Activated naive CD8-positive, alpha-beta T cell treated with anti-CD3 and anti-CD28 coated beads, Interleukin-2, amount 50 U/mL, for 24 hours (primary cell): ENCODE data around the gene CHRM1.

ENCODE experiments used
- ATAC-seq: fragments of 150-1000 bp; cut with Tn5 transposase; one replicate; pipeline ENCODE4 v1.10.0; 2021
- DNase-seq: peaks from one replicate; pipeline ENCODE4 v3.0.0; 2021
- H3K27ac Mint-ChIP-seq: one replicate; pipeline ENCODE4 v1.8.0; 2021; ENCODE audit warnings: mild to moderate bottlenecking, mixed read lengths
- H3K27me3 Mint-ChIP-seq: one replicate; pipeline ENCODE4 v1.8.0; 2021; ENCODE audit warnings: mixed read lengths
- H3K36me3 Mint-ChIP-seq: one replicate; pipeline ENCODE4 v1.8.0; 2021; ENCODE audit warnings: low read depth, mixed read lengths
- H3K4me1 Mint-ChIP-seq: one replicate; pipeline ENCODE4 v1.8.0; 2021; ENCODE audit warnings: mixed read lengths
- H3K4me3 Mint-ChIP-seq: one replicate; pipeline ENCODE4 v1.8.0; 2021; ENCODE audit warnings: mild to moderate bottlenecking, moderate library complexity, mixed read lengths
- H3K9me3 Mint-ChIP-seq: one replicate; pipeline ENCODE4 v1.8.0; 2021; ENCODE audit warnings: mixed read lengths

The CHRM1 gene

DNA sequence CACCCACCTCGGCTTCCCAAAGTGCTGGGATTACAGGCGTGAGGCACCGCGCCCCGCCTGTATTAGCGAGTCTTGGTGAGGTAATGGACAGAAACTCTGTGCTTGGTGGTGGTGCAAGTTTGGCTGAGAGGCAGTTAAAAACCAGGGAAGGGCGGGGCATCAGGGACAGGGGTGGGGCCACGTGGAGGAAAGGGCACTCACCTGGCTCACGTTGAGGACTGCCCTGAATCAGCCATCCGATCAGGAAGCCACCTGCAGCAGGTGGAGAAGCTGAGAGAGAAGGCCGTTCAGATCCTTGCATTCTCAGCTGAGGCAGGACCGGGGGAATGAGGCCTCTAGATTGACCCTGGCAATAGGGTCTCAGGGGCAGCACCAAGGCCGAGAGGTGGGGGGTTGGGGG lies 12.1 kb upstream of the CHRM1 start:
- Mint-ChIP-seq H3K36me3 (no peaks in the 10 kb centered on the region), H3K4me3 (no peak overlapping the region), H3K27ac (no peak overlapping the region), H3K9me3 (peaks cover 8% of the 10 kb centered on the region), H3K4me1 (peaks cover 4% of the 10 kb centered on the region), H3K27me3 (peaks cover 32% of the 10 kb centered on the region)
- no peak for DNase-seq
- ATAC-seq: no peak

DNA sequence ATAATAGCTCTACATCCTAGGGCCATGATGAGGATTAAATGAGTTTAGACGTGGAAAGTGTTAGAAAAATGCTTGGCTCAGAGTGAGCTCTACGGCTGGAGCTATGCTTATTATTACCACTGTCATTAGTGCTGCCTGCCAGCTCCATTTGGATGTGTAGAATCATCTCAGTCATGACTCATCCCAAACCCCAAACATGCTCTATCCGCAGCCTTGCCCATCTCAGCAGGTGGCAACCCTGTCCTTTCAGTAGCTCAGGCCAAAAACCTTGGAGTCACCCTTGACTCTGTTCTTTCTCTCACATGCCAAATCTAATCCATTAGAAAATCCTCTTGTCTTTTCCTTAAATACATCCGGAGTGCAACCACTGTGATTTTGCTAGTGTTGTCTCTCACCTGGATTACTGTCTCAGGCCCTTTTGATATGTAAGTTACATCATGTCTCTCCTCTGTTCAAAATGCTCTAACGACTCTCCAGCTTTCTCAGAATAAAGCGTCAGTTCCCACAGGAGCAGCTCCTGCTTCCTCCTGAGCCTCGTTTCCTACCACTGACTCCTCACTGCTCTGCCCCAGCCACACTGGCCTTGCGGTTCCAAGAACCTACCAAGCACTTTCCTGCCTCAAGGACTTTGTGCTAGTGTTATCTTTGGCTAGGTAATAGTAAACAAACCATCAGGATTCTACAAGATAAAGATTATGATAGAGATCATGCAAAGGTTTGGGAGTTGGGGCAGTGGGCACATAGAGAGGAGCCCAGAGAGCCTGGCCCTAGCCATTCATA lies 10.5 kb upstream of the CHRM1 start:
- Mint-ChIP-seq H3K4me3 (no peak overlapping the region), H3K27me3 (peaks cover 46% of the 10 kb centered on the region), H3K27ac (no peak overlapping the region), H3K36me3 (no peaks in the 10 kb centered on the region), H3K9me3 (no peaks in the 10 kb centered on the region), H3K4me1 (no peaks in the 10 kb centered on the region)
- DNase-seq (no peak), ATAC-seq (no peak)

DNA sequence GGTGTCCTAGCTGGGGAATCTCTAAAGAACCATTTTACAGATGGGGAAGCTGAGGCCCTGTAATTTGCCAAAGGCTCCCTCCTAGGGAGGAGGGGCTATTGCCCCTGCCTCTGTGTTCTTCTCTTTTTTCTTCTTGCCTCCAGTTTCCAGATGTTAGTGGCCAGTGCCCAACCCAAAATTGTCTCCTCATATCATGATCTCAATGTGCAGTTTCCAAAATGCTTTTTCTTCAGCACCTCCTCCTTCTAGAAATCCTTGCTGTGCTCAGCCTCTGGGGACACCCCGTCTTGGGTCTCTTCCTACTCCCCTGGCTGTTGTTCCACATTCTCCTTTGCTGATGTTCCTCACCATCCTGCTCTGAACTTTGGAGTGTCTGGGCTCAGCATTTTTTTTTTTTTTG lies 9.5 kb upstream of the CHRM1 start:
- no peak for DNase-seq
- peaks cover 7% of the 10 kb centered on the region for H3K4me1 Mint-ChIP-seq
- no peaks in the 10 kb centered on the region for H3K36me3 Mint-ChIP-seq
- H3K27ac Mint-ChIP-seq: no peak overlapping the region
- peaks cover 53% of the 10 kb centered on the region for H3K27me3 Mint-ChIP-seq
- no peak for ATAC-seq
- no peaks in the 10 kb centered on the region for H3K9me3 Mint-ChIP-seq
- H3K4me3 Mint-ChIP-seq: no peak overlapping the region

DNA sequence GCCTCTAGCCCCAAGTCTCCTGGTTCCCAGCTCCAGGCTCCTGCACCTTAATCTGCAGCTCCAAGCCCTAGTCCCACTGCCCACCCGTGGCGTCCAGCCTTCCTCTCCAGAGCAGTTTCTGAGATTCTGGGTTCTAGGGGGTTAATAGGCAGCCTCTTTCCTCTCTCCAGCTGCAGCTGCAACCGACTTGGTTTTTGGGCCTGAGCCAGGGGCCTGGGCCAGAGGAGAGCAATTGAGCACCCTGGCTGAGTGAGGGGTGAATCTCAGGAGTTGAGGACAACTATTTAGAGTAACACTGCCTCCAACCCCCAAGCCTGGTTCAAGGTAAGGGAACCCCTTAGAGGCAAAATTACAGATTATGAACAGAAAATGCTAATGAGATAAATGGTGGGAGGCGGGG lies 9.0 kb upstream of the CHRM1 start:
- Mint-ChIP-seq H3K27ac (no peak overlapping the region), H3K9me3 (no peaks in the 10 kb centered on the region), H3K4me1 (peaks cover 12% of the 10 kb centered on the region), H3K27me3 (peaks cover 58% of the 10 kb centered on the region), H3K36me3 (no peaks in the 10 kb centered on the region), H3K4me3 (no peak overlapping the region)
- DNase-seq (no peak), ATAC-seq (no peak)

DNA sequence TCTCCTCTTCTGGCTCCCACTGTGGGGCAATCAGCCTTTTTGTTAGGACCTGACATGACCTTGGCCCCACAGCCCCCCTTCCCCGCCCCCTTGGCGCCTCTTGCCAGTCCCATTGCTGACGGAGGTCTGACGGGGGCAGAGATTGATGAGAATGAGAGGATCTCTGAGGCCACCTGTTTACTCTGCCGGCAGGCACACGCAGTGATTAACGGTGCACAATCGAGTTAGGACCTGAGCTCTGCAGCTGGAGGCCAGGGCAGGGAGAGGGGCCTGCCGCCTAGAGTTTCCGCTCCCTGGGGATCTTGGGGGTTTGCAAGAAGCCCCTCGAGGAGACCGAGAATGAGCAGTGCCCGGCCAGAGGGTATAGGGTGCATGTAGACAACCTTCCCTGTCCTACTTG lies 6.8 kb upstream of the CHRM1 start:
- Mint-ChIP-seq H3K9me3 (no peaks in the 10 kb centered on the region), H3K4me3 (no peak overlapping the region), H3K27me3 (peaks cover 71% of the 10 kb centered on the region), H3K4me1 (peaks cover 20% of the 10 kb centered on the region), H3K36me3 (no peaks in the 10 kb centered on the region), H3K27ac (no peak overlapping the region)
- ATAC-seq (no peak), DNase-seq (no peak)

DNA sequence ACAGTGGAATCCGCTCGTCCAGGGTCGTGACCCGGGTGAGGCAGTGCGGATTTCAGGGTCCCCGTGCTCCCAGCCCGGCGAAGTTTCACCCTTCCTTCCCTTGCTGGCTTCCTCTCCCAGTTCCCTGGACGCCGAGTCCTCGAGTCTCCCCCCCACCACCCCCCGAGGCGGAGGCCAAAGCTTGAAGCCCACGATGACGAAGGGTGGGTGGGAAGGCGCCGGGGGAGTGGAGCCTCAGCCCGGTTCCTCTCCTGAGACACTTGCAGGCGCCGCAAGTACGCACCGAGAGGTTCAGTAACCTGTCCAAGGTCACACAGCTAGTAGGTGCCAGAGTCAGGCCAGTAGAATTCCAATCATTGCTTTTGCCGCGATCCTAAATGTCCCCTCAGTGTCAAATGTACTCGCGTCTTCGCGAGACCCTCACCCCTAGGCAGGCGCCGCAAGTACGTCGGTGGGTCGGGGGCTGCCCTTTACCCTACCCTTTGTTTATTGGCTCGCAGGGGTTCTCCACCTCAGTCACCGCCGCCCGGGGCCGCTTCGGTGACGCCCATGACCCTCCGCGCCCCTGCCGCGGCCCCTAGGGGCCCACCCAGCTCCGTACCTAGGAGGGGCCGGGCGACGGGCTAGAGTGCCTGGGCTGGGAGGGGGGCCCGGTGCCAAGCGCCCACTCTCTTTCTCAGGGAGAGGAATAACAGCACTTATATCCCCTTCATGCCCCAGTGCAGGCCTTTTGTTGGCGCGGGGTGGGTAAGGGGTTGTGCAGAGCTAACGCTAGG lies 5.7 kb upstream of the CHRM1 start:
- Mint-ChIP-seq H3K4me3 (no peak overlapping the region), H3K36me3 (no peaks in the 10 kb centered on the region), H3K9me3 (no peaks in the 10 kb centered on the region), H3K27ac (no peak overlapping the region), H3K27me3 (peaks cover 77% of the 10 kb centered on the region), H3K4me1 (peaks cover 26% of the 10 kb centered on the region)
- DNase-seq (no peak), ATAC-seq (no peak)

DNA sequence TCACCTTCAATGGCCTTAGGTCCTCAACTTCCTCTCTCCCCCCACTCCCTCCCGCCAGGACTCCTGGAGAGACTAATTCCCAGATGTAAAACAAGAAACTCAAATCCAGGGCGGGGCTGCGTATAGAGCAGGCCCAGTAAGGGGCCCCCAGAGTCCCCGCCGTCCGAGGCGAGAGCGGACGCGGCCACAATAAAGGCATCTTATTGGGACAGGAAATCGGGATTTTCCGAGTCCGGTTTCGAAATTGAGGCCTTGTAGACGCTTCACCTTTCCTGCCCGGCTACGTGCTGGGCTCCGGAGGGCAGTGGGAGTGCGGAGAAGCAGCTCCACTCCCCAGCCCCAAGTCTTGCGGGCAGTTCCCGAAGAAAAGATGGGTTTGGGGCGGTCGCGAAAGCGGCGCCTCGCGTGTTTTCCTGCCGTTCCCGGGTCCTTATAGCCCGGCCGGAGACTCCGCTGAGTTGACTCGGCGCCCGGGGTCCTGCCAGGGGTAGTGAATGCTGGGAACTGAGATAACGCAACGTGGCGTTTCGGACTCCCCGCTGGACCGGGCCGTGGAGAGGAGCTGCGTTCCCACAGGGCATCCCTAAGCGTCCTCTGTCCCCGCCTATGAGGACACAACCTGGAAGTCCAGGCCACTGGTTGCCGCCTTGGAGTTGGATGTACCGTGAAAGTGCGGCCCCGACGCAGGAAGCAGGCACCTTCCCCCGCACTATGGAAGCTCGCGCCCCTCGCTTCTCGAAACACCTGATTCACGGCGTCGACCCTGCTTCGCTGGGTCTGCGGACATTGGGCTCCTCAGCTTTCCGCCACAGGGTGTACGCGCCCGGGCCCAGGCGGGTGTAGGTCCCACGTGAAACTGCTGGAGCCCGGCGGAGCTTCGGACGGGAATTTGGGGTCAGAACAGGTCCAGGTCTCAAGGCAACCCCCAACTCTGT lies 4.8 kb upstream of the CHRM1 start:
- peak overlapping the region; percentile 32 for H3K4me3 Mint-ChIP-seq
- peaks cover 26% of the 10 kb centered on the region for H3K4me1 Mint-ChIP-seq
- ATAC-seq: no peak
- H3K27me3 Mint-ChIP-seq: peaks cover 72% of the 10 kb centered on the region
- no peak for DNase-seq
- no peaks in the 10 kb centered on the region for H3K9me3 Mint-ChIP-seq
- no peaks in the 10 kb centered on the region for H3K36me3 Mint-ChIP-seq
- H3K27ac Mint-ChIP-seq: no peak overlapping the region

DNA sequence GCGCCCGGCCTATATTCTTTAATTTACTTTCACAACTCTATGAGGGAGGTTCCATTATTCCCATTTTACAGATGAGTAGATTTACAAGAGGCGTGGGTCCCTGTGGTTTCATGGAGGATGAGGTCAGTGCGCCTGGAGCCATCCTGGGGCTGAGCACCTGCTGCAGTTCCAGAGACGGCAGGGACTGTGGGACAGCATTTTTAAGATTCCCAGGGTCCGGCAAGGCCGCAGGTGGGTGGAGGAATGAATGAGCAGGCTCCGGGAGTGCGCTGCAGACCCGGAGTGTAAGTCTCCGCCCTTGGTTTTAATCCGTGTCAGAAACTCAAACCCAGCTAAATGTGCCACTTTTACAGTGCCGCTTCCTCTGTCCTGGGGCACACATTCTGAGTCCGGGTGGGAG lies 4.1 kb upstream of the CHRM1 start:
- Mint-ChIP-seq H3K4me1 (peaks cover 26% of the 10 kb centered on the region), H3K4me3 (peak overlapping the region; percentile 32), H3K9me3 (no peaks in the 10 kb centered on the region), H3K27me3 (peaks cover 70% of the 10 kb centered on the region), H3K27ac (no peak overlapping the region), H3K36me3 (no peaks in the 10 kb centered on the region)
- ATAC-seq: no peak
- no peak for DNase-seq

DNA sequence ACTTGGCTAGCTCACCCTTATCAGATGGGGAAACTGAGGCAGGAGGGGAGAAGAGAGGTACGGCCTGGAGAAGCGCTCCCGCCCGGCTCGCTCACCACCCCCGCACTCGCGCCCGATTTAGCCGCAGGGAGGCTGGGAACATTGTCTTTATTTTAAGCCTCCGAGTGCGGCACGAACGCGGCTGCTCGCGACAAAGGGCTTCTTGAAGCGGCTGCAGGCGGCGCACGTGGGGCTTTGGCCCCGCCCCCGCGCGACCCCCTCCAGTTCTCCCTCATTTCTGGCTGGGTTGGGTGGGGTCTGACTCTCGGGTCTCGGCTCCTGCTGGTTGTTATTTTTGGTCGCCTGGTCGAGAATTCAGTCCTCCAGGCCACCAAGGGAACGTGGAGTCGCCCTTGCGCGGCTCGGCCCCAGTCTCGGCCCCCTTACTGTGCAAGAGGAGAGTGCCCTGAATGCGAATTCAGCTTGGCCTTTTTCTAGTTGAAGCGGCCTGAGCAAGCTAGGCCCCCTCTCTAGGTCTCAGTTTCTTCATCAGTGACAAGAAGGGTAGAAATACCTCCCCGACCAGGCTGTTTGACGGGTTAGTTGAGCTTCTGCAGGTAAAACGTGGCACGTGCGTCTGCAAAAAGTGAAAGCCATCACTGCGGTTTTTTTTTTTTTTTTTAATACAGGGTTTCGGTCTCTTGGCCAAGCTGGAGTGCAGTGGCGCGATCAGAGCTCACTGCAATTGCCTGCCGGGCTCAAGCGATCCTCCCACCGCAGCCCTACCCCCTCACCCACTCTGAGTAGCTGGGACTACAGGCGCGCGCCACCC lies 2.6 kb upstream of the CHRM1 start:
- peak; percentile 28 for DNase-seq
- no peaks in the 10 kb centered on the region for H3K36me3 Mint-ChIP-seq
- peak overlapping the region; percentile 55 for H3K4me3 Mint-ChIP-seq
- no peak overlapping the region for H3K27ac Mint-ChIP-seq
- ATAC-seq: no peak
- H3K9me3 Mint-ChIP-seq: no peaks in the 10 kb centered on the region
- peaks cover 61% of the 10 kb centered on the region for H3K27me3 Mint-ChIP-seq
- H3K4me1 Mint-ChIP-seq: peaks cover 26% of the 10 kb centered on the region

DNA sequence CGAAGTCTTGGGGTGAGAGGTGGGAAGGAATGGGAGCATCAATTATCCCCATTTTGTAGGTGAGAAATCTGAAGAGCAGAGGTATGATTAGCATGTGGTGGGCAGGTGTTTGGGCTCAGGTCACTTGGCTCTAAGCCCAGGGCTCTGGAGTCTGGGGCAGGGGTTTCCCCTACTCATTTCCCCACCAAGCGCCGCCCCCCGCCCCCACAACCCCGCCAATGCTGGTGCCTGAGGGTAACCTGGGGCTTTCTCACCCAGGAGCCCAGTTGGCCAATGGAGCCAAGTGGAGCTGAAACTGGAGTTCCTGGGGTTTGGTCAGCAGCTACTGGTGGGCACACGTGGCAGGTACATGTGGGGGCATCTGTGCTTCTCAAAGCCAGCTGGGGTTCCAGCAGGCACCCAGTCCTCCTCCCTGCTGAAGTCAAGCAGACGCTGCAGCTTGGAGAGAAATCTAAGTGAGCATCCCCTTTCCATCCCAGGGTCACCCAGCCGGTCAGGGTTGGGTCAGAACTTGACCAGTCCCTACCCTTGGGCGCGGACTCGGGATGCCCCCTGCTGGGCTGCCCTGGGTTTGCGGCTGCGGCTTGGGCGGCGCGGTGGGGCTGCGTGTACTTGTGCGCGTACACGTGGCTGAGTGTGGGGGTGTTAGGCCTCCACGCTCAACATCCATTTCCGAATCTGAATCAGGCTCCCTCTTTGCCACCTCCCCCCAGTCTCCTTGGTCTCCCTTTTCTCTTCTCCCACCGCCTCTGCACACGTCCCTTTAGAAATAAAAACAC lies 1.7 kb upstream of the CHRM1 start:
- H3K9me3 Mint-ChIP-seq: no peaks in the 10 kb centered on the region
- peaks cover 52% of the 10 kb centered on the region for H3K27me3 Mint-ChIP-seq
- ATAC-seq (peak; percentile 26), DNase-seq (peak; percentile 63)
- H3K4me1 Mint-ChIP-seq: peaks cover 26% of the 10 kb centered on the region
- H3K36me3 Mint-ChIP-seq: no peaks in the 10 kb centered on the region
- no peak overlapping the region for H3K27ac Mint-ChIP-seq
- H3K4me3 Mint-ChIP-seq: no peak overlapping the region

DNA sequence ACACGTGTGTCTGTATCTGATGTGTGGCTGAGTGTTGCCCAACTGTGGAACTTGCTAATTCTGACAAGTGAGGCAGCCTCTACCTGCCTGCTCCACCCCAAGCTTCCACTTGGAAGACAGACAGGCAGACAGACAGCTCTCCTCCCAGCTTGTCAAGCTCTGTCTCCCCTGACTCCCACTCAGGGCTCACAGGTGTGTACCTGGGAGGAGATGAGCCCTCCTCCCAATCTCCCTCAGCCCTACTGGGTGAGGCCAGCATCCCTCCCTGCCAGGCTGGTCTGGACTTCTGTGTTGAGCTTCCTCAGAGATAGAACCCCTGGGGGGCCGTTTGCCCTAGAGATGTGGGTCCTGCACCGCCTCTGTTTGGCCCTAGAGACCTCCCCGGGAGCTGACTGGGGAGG lies 1.0 kb upstream of the CHRM1 start:
- H3K9me3 Mint-ChIP-seq: no peaks in the 10 kb centered on the region
- peaks cover 46% of the 10 kb centered on the region for H3K27me3 Mint-ChIP-seq
- H3K27ac Mint-ChIP-seq: no peak overlapping the region
- peaks cover 26% of the 10 kb centered on the region for H3K4me1 Mint-ChIP-seq
- DNase-seq (no peak), ATAC-seq (no peak)
- no peak overlapping the region for H3K4me3 Mint-ChIP-seq
- no peaks in the 10 kb centered on the region for H3K36me3 Mint-ChIP-seq

DNA sequence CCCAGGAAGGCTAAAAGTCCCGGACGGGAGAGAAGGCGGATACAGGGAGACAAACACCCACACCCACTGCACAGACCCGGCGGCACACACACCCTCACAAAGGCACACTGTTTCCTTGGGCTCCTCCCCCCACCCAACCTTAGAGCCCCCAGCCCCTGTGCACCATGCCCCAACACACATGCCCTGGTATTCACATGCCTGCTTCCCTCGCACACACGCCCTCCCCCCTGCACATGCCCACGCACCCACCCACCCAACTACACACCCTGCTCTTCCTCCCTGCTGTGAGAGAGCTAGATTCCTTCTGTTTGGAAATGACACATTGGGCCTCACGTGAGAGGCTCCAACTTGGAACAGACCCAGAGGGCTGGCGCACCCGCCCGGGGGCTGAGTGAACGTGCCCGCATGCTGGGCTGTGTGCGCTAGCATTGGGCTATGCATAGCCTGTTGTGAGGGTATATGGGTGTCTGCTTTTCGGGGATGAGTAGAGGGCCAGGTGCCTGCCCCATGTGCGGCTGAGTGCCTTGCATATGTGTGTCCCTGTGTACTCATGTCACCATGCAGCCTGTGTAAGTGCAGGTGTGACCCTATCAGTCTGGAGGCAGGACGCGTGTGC lies 518 bp upstream of the CHRM1 start:
- Mint-ChIP-seq H3K27me3 (peaks cover 43% of the 10 kb centered on the region), H3K36me3 (no peaks in the 10 kb centered on the region), H3K4me3 (no peak overlapping the region), H3K9me3 (no peaks in the 10 kb centered on the region), H3K27ac (no peak overlapping the region), H3K4me1 (peaks cover 26% of the 10 kb centered on the region)
- no peak for DNase-seq
- no peak for ATAC-seq
